AG10803 (cell line): ENCODE results near the gene ZNF99.

Experiments used
- DNase-seq: peaks from one replicate; pipeline ENCODE4 v3.0.0; 2010; ENCODE audit warnings: low read depth
- H3K4me3 ChIP-seq: 2 replicates; pipeline ENCODE4 v1.5.1; 2011; ENCODE audit warnings: mild to moderate bottlenecking, low read length, control low read depth
- CTCF ChIP-seq: conservative IDR thresholded peaks from 2 replicates; pipeline ENCODE4 v1.5.1; 2011; ENCODE audit warnings: mild to moderate bottlenecking, low read length, control low read depth, inconsistent platforms

ZNF99 gene

GRCh38 chr19:22783651-22784410, at the start of gene ZNF99:
ZNF99 (minus strand) TSS chr19:22784151; CDS start chr19:22784016, 135 bp downstream.
- no peak for TF ChIP-seq CTCF
- no peak for DNase-seq
- H3K4me3 ChIP-seq, result no peak within 1 kb of the TSS

- no peak within 1 kb of the TSS for H3K4me3 ChIP-seq
- no peak for TF ChIP-seq CTCF
- DNase-seq, result no peak
Measured at GRCh38 chr19:22832031-22832762, 48.2 kb upstream of the ZNF99 start, which contains the start of gene ZNF723. ZNF723 (plus strand) TSS chr19:22832291; CDS start chr19:22832380, 89 bp downstream.

- no peak overlapping the region for H3K4me3 ChIP-seq
- DNase-seq, result no peak
- no peak for TF ChIP-seq CTCF
Measured at GRCh38 chr19:22831211-22831610, 47.3 kb upstream of the ZNF99 start.

GRCh38 chr19:22814124-22814523, 30.2 kb upstream of the ZNF99 start:
- no peak for TF ChIP-seq CTCF

DNA sequence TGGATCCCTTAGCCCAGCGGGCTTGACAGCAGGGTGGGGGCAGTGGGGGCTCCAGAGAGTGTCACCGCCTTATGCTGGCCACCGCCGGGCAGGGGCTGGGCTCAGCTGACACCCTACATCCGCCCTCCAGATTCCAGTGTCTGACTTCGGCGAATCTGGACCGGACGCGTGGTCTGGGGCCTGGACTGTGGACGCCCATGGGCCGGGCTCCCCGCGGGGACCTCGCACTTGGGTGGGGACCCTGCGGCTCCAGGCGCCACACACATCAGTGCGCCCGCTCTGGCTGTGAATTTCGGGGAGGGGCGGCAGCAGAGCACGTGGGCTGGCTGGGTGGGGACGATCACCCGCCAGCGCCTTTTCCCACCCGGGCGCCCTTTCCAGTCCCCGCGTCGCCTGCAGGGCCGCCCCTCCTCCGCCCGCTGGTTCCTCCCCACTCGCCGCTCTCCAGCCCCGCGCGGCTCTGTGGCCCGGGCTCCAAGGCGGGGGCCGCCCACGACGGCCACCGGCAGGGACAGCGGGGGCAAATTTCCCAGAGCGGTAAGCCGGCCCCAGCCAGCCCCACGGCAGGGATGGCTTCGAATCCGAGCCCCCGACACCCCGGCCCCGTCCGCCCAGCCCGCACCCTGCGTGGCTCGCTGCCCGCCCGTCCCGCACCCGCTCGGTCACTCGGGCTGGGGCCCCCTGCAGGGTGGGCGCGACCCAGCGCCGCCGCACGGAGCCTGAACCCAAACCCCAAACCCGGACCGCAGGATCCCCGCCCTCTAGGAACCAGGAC, 23.3 kb upstream of the ZNF99 start:
- DNase-seq, result no peak
- no peak for TF ChIP-seq CTCF
- H3K4me3 ChIP-seq, result no peak overlapping the region

More at GRCh38 chr19:22814124-22814523, 30.2 kb upstream of the ZNF99 start:
- no peak overlapping the region for H3K4me3 ChIP-seq
- DNase-seq, result no peak

- TF ChIP-seq CTCF, result no peak
- H3K4me3 ChIP-seq, result no peak overlapping the region
- DNase-seq, result no peak
Measured at GRCh38 chr19:22806418-22806817, 22.5 kb upstream of the ZNF99 start.
